Endothelial cell of umbilical vein (primary cell): ENCODE results near the gene PCMT1. TPM values are rescaled to one million over a fixed set of nuclear protein-coding genes. Genes with fewer than 3 reads are reported as not detected.

Source experiments
- BruUV-seq: library from RNA; stranded (reverse); fragments of 400-500 nt; replicated peaks from 2 replicates; lab custom pipeline; 2021; lab: Mats Ljungman, UMichigan
- CTCF ChIA-PET: fragments of 300-600, 350-600 bp; sonication (Branson Sonifier 250); formaldehyde crosslinking; loops from one replicate; lab custom pipeline; 2021; ENCODE audit warnings: antibody characterized with exemption, inconsistent platforms; lab: Charles Lee
- POLR2A ChIA-PET: fragments of 300-600, 350-600 bp; sonication (Branson Sonifier 250); formaldehyde crosslinking; loops from one replicate; lab custom pipeline; 2021; ENCODE audit warnings: antibody characterized with exemption, inconsistent platforms; lab: Charles Lee
- DNase-seq: peaks from one replicate; pipeline ENCODE4 v3.0.0-alpha.2; 2011; ENCODE audit warnings: low read depth, low spot score
- FAIRE-seq: peaks from 2 replicates; lab custom pipeline; 2011; peaks lifted over from hg19 to GRCh38; lab: Jason Lieb, UNC
- H2AFZ ChIP-seq: 2 replicates; pipeline ENCODE4 v1.6.0; 2012; ENCODE audit warnings: low read depth, low read length, control low read depth, inconsistent platforms
- H3K27ac ChIP-seq: 2 replicates; pipeline ENCODE4 v1.5.1; 2011; ENCODE audit warnings: low read depth, mild to moderate bottlenecking, control low read depth, low read length, moderate library complexity; ENCODE audit not compliant: insufficient read depth
- H3K27me3 ChIP-seq, 2 experiments: 2 replicates each; pipeline versions ENCODE4 v1.6.0 to v1.6.1; 2011; ENCODE audit warnings: low read length in 2 of 2, mixed read lengths in 1 of 2; ENCODE audit not compliant: control insufficient read depth in 2 of 2, insufficient read depth in 2 of 2
- H3K36me3 ChIP-seq, 2 experiments: 2 replicates in 1 of 2; 3 replicates in 1 of 2; pipeline ENCODE4 v1.5.1; 2011; ENCODE audit warnings: low read length in 2 of 2, mild to moderate bottlenecking in 1 of 2, moderate library complexity in 1 of 2; ENCODE audit not compliant: control insufficient read depth in 2 of 2, insufficient read depth in 2 of 2; ENCODE audit errors: extremely low read depth in 1 of 2
- H3K4me1 ChIP-seq: 3 replicates; pipeline ENCODE4 v1.5.1; 2011; ENCODE audit warnings: mild to moderate bottlenecking, low read length; ENCODE audit not compliant: control insufficient read depth, insufficient read depth; ENCODE audit errors: extremely low read depth
- H3K4me2 ChIP-seq: 2 replicates; pipeline ENCODE4 v1.6.1; 2011; ENCODE audit warnings: low read length, control low read depth, mixed read lengths; ENCODE audit not compliant: insufficient read depth
- H3K4me3 ChIP-seq, 3 experiments: fragments of 200-600 bp in 1 of 3; sonication (generic), shearing (Covaris generic) in 1 of 3; replicated peaks in 1 of 3; 2 replicates each; pipeline ENCODE4 v1.5.1; 2011 to 2016; ENCODE audit warnings: control low read depth in 3 of 3, low read length in 3 of 3, mild to moderate bottlenecking in 2 of 3, inconsistent platforms in 1 of 3, low read depth in 1 of 3, moderate library complexity in 1 of 3; ENCODE audit not compliant: insufficient read depth in 1 of 3
- H3K79me2 ChIP-seq: 2 replicates; pipeline ENCODE4 v1.6.0; 2012; ENCODE audit warnings: low read length, inconsistent platforms; ENCODE audit not compliant: control insufficient read depth, insufficient read depth
- H3K9ac ChIP-seq: replicated peaks from 2 replicates; pipeline ENCODE3; 2011; ENCODE audit warnings: low read length, control low read depth; ENCODE audit not compliant: insufficient read depth; ENCODE audit errors: extremely low read depth
- H3K9me1 ChIP-seq: replicated peaks from 3 replicates; pipeline ENCODE4 v1.6.0; 2011; ENCODE audit warnings: mild to moderate bottlenecking, low read length; ENCODE audit not compliant: control insufficient read depth, insufficient read depth; ENCODE audit errors: extremely low read depth
- H3K9me3 ChIP-seq: replicated peaks from 2 replicates; pipeline ENCODE4 v1.5.1; 2012; ENCODE audit warnings: low read length, inconsistent platforms; ENCODE audit not compliant: control insufficient read depth, insufficient read depth
- H4K20me1 ChIP-seq: replicated peaks from 2 replicates; pipeline ENCODE3; 2011; ENCODE audit warnings: mild to moderate bottlenecking, low read length; ENCODE audit not compliant: control insufficient read depth, insufficient read depth; ENCODE audit errors: extremely low read depth
- CTCF ChIP-seq, 2 donors: IDR thresholded peaks; 1 replicate in 1 of 2; 2 replicates in 1 of 2; pipeline ENCODE4 v1.5.1; 2011; ENCODE audit warnings: low read length in 2 of 2, mild to moderate bottlenecking in 2 of 2, moderate library complexity in 2 of 2, control low read depth in 1 of 2, inconsistent platforms in 1 of 2, low read depth in 1 of 2; ENCODE audit not compliant: insufficient read depth in 1 of 2; ENCODE audit errors: extremely low read depth in 1 of 2
- EZH2 ChIP-seq: IDR thresholded peaks from 2 replicates; pipeline ENCODE4 v1.6.1; 2012; ENCODE audit warnings: borderline replicate concordance, low read depth, mild to moderate bottlenecking, moderate library complexity, low read length, inconsistent platforms; ENCODE audit not compliant: severe bottlenecking
- FOS ChIP-seq: IDR thresholded peaks from 2 replicates; pipeline ENCODE4 v1.6.1; 2011; ENCODE audit warnings: mild to moderate bottlenecking, low read length, moderate library complexity, borderline replicate concordance; ENCODE audit not compliant: insufficient read depth
- GATA2 ChIP-seq: IDR thresholded peaks from 2 replicates; pipeline ENCODE4 v1.7.0; 2011; ENCODE audit warnings: low read depth, mild to moderate bottlenecking, moderate library complexity, mixed read lengths, low read length; ENCODE audit not compliant: insufficient read length, insufficient read depth
- JUN ChIP-seq: IDR thresholded peaks from 2 replicates; pipeline ENCODE4 v1.6.1; 2011; ENCODE audit warnings: borderline replicate concordance, low read depth; ENCODE audit not compliant: insufficient read length, insufficient read depth
- MAX ChIP-seq: IDR thresholded peaks from 2 replicates; pipeline ENCODE4 v1.6.1; 2011; ENCODE audit not compliant: insufficient read depth, insufficient read length
- MYC ChIP-seq: IDR thresholded peaks from one replicate; pipeline ENCODE4 v1.6.1; 2011; ENCODE audit warnings: mild to moderate bottlenecking, low read depth, low read length
- POLR2A ChIP-seq: IDR thresholded peaks from 2 replicates; pipeline ENCODE4 v1.6.1; 2012; ENCODE audit warnings: low read depth, mild to moderate bottlenecking, control low read depth, low read length
- POLR2AphosphoS5 ChIP-seq: IDR thresholded peaks from 2 replicates; pipeline ENCODE4 v1.6.1; 2012; ENCODE audit warnings: low read depth, mild to moderate bottlenecking, control low read depth, low read length, moderate library complexity; ENCODE audit not compliant: insufficient read depth
- dilution Hi-C: fragments of 300-500 bp; cut with MboI; formaldehyde crosslinking; loops from one replicate; pipeline ENCODE4 v1.15.0; 2019; ENCODE audit warnings: low sequenced_read_pairs; ENCODE audit not compliant: extremely low pct_ligation_motif_present
- intact Hi-C: fragments of 100-400 bp; cut with micrococcal nuclease; formaldehyde crosslinking; loops from one replicate; pipeline ENCODE4 v1.10.0; 2022
- polyA plus RNA-seq, 4 experiments: library from polyadenylated mRNA; depleted of rRNA in 3 of 4; stranded (reverse) in 3 of 4; unstranded in 1 of 4; fragments of >200 nt; gene quantifications; 2 replicates each; pipeline versions ENCODE4 v1.2.1 to v1.2.3, GENCODE V29; 2011 to 2012; ENCODE audit warnings: missing spikeins in 1 of 4
- total RNA-seq: library from RNA; stranded (reverse); gene quantifications from 2 replicates; pipeline ENCODE4 v1.2.3, GENCODE V29; 2021

Gene PCMT1
- total and polyA plus RNA-seq, 2 donors (not counting 3 experiments of a cell fraction or from before 2014, with no cell fraction given), result 95.0 to 102 TPM

GRCh38 chr6:149779644-149779963, 30.1 kb downstream of the PCMT1 start:
- dilution Hi-C loops, result no loop called here
- Histone ChIP-seq H3K9me1 (no peaks in the 10 kb centered on the region), H3K4me3 (no peak overlapping the region), H3K27me3 (no peaks in the 10 kb centered on the region), H4K20me1 (no peaks in the 10 kb centered on the region), H3K36me3 (peaks cover 2 to 3% of the 10 kb centered on the region in 2 experiments), H3K9me3 (no peaks in the 10 kb centered on the region), H2AFZ (no peak overlapping the region), H3K4me1 (no peaks in the 10 kb centered on the region), H3K79me2 (peaks cover 7% of the 10 kb centered on the region), H3K27ac (no peak overlapping the region), H3K9ac (no peak overlapping the region), H3K4me2 (no peak overlapping the region)
- CTCF ChIA-PET, result no interaction called here
- intact Hi-C loops, result no loop called here
- BruUV-seq, result no TSS peak
- DNase-seq, result no peak
- POLR2A ChIA-PET, result no interaction called here
- no peak for FAIRE-seq
- TF ChIP-seq GATA2 (no peak), JUN (no peak), POLR2AphosphoS5 (no peak), MYC (no peak), FOS (no peak), CTCF (IDR thresholded peaks at IDR 0.05; ENCODE audit: extremely low read depth in 1 of 2, insufficient read depth in 1 of 2, low read depth in 1 of 2, low read length in 2 of 2) (no peak), EZH2 (no peak), MAX (no peak), POLR2A (no peak)
